Activated CD4-positive, alpha-beta T cell treated with anti-CD3 and anti-CD28 coated beads, Interleukin-2, amount 50 U/mL, for 48 hours (primary cell): ENCODE measurements around the gene PHACTR1.
"Not testable (repeated sequence)": the region's sequence is repeated elsewhere in the genome, so short reads cannot be mapped to it uniquely, and the experiment has no call there.

Experiments
- DNase-seq, 2 experiments: peaks; one replicate each; pipeline ENCODE4 v3.0.0-alpha.2; 2020

Gene PHACTR1

GRCh38 chr6:12716298-12716916, at the start of gene PHACTR1:
Gene PHACTR1 (plus strand): TSS chr6:12716767.
- DNase-seq = no peak

- DNase-seq = no peak
Measured at GRCh38 chr6:12666886-12667285, 49.7 kb upstream of the PHACTR1 start.

GRCh38 chr6:12675931-12676330, 40.6 kb upstream of the PHACTR1 start:
- no peak for DNase-seq

- DNase-seq = no peak
Measured at GRCh38 chr6:12679341-12679740, 37.2 kb upstream of the PHACTR1 start.

GRCh38 chr6:12693122-12693521, 23.4 kb upstream of the PHACTR1 start:
- no peak for DNase-seq

GRCh38 chr6:12698298-12698697, 18.3 kb upstream of the PHACTR1 start:
- no peak for DNase-seq

GRCh38 chr6:12704946-12705345, 11.6 kb upstream of the PHACTR1 start:
- no peak for DNase-seq

- DNase-seq = no peak
Measured at GRCh38 chr6:12709116-12709515, 7.5 kb upstream of the PHACTR1 start.

- DNase-seq = no peak
Measured at GRCh38 chr6:12709556-12710232, 6.9 kb upstream of the PHACTR1 start.

- no peak for DNase-seq
Measured at GRCh38 chr6:12710921-12711320, 5.6 kb upstream of the PHACTR1 start.

- no peak for DNase-seq
Measured at GRCh38 chr6:12714022-12714421, 2.5 kb upstream of the PHACTR1 start.

GRCh38 chr6:12715437-12715836, 1.1 kb upstream of the PHACTR1 start:
- no peak for DNase-seq

GRCh38 chr6:12717356-12717755, 789 bp downstream of the PHACTR1 start:
- no peak for DNase-seq

- DNase-seq = no peak
Measured at GRCh38 chr6:12718015-12718414, 1.4 kb downstream of the PHACTR1 start.

- no peak for DNase-seq
Measured at GRCh38 chr6:12719017-12719416, 2.5 kb downstream of the PHACTR1 start.

- DNase-seq = no peak
Measured at GRCh38 chr6:12720310-12720709, 3.7 kb downstream of the PHACTR1 start.

- no peak for DNase-seq
Measured at GRCh38 chr6:12725263-12725662, 8.7 kb downstream of the PHACTR1 start.

GRCh38 chr6:12729467-12729866, 12.9 kb downstream of the PHACTR1 start:
- no peak for DNase-seq

- not testable (repeated sequence) for DNase-seq
Measured at GRCh38 chr6:12730809-12731208, 14.2 kb downstream of the PHACTR1 start.

- DNase-seq = no peak
Measured at GRCh38 chr6:12733876-12734275, 17.3 kb downstream of the PHACTR1 start.

GRCh38 chr6:12735786-12736185, 19.2 kb downstream of the PHACTR1 start:
- no peak for DNase-seq

- DNase-seq = no peak
Measured at GRCh38 chr6:12748411-12748810, 31.8 kb downstream of the PHACTR1 start.

- no peak for DNase-seq
Measured at GRCh38 chr6:12748815-12749521, 32.4 kb downstream of the PHACTR1 start.
